Activated CD4-positive, alpha-beta T cell treated with anti-CD3 and anti-CD28 coated beads, Interleukin-2, Interleukin-4, amounts not matched to agents 100 ng/mL and 50 ng/mL, durations not matched to agents 16 hours and 8 hours (primary cell): ENCODE measurements around the gene CRYBA4.
A peak's percentile ranks its signal among the peaks of the same experiment; 100 is the strongest.

Source experiments
- DNase-seq: peaks from one replicate; pipeline ENCODE4 v3.0.0-alpha.2; 2020; ENCODE audit warnings: low spot score

Gene CRYBA4

DNA sequence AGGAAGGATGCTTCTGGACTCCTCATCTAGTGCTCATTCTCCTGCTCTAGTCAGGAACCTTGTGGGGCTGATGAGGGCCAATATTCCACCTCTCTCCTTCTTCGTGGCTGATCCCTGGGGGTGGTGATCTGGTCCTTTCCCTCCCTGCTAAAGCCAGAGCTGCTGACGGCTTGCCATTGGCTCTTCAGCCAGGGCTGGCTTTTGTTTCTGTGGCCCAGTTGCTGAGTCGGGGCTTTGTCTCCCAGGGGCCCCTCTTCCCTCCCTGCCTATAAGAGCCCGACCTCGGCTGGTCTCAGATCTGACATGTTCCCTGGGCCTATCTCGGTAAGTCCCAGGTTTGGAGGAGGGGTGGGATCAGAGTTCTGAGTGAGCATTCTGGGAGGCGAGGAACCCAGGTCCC lies at the start of gene CRYBA4:
TSS of gene CRYBA4 (plus strand) at position 301 of the 400 bp plus-strand sequence. CDS start 634 bp downstream, outside the sequence.
- no peak for DNase-seq

DNA sequence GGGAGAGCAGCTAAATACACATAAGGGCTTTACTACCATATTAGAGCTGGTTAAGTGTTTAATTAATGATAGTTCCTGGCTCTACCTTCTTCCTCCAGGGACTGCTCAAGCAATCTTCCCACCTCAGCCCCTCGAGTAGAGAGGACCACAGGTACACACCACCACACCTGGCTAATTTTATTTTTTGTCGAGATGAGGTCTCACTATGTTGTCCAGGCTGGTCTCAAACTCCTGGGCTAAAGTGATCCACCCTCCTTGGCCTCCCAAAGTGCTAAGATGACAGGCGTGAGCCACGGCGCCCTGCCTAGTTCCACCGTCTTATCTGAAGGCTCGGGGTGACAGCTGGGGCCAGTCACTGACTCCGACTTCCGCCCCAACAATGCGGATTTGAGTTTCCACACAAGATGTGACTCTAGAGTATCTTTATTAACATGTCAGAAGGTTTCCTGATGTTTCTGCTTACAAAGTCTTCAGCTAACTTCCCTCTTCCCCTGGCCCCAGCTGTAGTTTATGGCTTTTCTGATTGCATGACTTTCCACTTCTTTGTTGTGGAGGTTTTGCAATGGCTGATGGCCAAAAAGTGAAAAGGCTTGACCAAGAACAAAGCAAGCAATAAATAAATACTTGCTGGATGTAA lies 48.6 kb upstream of the CRYBA4 start:
- DNase-seq, result no peak

DNA sequence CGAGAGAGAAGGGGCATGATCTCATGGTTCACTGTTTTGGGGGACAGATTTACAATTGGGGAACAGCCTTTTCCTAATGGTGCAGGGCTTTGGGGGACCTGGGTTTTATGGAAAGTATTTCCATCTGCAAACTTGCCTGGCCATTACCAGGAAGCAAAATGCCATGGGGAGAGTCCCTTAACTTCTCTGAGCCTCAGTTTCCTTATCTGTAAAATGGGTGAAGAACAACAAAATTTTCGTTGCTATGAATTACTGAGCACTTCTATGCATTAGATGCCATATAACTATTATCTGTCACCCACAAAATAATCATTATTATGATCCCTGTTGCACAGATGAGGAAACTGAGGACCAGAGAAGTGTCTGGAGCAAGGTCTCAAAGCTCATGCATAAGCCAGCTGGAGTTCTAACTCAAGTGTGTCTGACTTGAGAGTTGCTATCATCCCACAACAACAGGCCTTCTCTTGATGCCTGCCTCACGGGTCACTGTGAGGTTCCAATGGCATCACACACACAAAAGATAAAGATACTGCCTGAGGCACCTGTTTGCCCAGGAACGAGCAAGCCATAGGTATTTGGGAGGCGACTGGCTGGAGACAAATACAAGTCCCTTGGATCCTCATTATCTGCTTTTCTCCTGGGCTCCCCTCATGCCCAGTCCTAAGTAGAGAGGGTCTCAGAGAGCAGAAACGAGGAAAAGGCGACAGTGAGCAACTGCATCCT lies 47.6 kb upstream of the CRYBA4 start:
- DNase-seq, result no peak

DNA sequence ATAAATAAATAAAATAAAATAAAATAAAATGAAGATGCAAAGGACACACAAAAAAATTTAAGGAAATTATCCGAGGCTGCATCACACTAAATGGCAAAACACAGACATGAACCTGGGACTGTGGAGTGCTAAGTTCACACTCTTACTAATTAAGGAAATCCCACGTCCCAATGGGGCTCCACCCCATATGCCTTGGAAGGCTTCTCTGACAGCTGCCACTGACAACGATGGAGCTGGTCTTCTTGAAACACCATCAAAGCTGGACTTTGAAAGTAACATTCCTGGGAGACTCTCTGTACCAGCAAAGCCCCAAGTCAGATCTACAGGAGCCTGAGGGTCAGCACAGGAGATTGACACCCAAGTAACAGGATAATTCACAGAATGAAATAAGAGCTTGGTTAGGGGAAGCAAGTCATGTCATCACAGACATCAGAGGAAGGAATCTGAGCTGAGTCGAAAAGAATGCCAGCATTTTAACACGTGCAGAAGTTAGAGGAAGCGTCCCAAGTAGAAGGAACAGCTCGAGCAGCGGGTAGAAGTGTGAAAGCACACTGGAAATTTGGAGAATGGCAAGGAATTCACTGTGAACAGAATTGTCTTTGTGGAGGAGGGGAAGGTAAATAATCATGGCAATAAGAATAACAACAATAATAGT lies 45.6 kb upstream of the CRYBA4 start:
- DNase-seq, result no peak

DNA sequence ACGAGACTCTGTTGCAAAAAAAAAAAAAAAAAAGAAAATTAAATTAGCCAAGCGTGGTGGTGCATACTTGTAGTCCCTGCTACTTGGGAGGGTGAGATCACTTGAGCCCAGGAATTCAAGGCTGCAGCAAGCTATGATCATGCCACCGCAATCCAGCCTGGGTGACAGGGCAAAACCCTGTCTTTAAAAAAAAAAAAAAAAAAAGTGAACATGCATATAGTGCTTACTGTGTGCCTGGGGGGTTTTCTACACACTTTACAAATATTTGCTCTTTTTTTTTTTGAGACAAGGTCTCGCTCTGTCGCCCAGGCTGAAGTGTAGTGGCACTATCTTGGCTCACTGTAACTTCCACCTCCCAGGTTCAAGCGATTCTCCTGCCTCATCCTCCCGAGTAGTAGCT lies 44.7 kb upstream of the CRYBA4 start:
- DNase-seq, result no peak

DNA sequence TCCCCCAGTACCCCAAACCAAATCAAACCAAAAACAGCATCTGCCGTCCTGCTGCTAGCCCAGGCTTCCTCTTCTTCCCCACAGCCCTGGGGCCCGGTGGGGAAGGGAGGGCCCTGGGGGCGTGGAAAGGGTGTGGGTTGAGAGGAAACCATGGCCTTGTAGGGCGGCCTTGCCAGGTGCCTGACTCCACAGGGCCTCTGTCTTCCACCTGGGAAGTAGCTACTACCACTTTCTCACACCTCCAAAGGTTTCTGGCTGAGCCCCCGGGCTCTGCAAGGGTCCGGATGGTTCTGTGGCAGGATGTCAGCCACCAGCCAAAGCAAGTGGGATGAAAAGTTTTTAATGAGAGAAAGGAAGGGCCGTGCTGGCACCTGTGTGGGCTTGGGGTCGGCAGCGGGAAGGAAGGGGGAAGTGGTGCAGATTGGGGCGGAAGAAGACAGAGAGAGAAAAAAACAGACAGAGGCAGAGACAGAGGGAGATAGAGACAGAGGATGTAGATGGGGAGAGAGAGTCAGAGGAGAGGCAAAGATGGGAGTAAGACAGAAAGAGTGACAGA lies 42.4 kb upstream of the CRYBA4 start:
- peak; percentile 39 for DNase-seq

DNA sequence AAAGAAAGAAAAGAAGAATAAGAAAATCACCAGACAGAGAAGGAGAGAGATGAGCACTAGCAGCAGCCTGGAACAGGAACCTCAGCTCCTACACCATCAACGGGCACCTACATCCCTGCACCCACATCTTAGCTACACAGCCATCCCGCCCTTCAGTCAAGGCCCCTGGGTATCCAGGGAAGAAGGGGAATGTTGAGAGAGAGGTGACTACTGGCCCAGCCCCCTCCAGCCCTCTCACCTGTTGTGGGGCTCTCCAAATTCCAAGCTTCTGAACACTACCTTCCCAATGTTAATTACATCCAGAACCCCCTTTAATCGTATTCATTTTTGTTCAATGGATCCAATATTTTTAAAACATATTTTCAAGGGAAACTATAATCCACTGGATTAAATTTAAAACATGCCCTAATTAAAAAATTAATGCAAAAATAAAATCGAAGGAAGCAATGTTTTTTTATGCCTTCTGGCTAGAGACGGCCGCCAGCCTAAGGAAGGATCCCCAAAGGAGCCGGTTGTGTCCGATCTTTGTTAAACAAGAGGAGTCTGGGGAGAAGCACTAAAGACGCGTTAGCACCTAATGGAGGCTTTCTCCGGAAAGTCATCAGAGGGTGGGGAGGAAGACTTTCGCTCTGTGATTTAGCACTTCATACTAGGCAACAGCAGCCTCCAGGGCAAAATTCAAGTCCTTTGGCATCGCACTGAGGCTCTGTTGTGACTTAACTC lies 41.4 kb upstream of the CRYBA4 start:
- no peak for DNase-seq

DNA sequence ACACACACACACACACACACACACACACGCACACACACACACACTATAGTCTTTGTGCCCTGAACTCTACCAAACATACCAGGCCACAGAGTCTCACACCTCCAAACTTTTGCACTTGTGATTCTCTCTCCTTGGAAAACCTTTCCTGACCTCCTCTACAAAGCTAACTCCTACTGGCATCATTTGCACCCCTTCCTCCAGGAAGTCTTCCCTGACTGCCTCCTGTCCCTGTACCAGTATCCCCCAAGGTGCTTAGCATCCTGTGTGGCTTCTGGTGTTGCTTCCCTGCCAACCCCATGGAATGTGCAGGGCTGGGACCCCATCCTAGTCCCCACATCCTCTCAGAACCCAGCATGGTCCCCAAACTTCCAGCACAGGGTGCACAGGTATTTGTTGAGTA lies 40.7 kb upstream of the CRYBA4 start:
- DNase-seq, result no peak

DNA sequence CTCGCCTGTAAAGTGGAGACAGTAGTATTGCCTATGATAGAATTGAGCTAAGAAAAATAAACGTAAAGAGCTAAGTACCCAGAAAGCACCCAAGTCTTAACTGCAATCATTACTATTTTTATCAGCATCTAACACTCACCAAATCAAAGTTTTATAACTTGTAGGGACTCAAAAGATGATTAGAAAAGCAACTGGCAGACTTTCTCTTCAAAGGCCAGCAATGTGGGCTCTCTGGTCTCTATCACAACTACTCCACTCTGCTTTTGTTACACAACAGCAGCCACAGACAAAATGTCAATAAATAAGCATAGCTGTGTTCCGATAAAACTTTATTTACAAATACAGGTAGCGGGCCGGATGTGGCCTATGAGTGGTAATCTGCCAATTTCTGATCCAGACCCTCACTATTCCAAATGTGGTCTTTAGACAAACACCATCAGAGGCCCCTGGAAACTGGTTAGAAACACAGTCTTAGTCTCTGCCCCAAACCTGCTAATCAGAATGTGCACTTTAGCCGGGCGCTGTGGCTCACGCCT lies 40.1 kb upstream of the CRYBA4 start:
- no peak for DNase-seq

DNA sequence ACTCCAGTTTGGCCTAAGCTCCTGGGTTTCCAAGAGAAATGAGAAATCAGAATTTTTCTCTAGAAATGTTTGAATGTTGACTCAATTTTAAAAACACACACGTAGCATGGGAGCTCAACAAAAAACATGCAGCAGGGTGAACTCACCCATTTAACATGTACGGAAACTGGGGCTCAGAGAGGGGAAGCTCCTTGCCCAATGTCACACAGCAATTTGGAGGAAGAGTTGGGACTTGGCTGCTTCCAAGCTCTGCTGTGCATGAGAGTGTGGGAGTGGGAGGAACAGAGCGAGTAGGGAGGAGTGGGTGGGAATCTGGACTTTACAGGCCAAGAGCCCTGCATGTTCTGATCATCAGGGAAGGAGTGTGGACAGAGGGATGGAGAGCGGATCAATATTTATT lies 37.8 kb upstream of the CRYBA4 start:
- DNase-seq, result no peak

DNA sequence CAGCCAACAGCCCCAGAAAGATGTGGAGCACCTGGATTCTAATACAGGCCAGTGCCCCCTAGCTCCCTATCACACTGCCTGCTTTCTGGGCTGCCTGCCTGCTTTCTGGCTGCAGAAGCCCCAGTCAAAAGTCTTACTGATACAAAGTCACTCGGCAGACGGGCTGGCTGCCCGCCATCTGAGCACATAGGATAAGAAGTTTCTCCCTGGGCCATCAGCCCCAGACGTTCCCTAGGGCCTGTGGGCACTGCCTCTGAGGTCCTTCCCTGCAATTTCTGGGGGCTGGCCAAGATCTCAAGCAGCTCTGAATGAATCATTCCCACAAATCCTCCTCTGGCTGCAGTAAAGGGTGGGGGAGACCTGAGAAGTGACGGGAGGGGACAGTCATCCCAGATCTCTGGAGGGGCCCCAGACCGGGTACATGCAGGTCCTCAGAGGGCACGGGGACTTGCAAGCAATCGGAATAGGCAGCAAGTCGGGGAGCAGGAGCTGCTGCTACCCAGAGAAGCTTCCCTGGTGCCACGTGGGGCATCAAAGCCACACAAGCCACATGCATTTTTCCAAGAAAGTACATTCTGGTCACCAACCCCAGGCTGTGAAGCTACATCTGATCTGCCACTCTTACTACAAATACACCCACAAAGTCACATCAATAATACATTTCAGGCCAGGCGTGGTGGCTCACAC lies 36.5 kb upstream of the CRYBA4 start:
- DNase-seq, result no peak

DNA sequence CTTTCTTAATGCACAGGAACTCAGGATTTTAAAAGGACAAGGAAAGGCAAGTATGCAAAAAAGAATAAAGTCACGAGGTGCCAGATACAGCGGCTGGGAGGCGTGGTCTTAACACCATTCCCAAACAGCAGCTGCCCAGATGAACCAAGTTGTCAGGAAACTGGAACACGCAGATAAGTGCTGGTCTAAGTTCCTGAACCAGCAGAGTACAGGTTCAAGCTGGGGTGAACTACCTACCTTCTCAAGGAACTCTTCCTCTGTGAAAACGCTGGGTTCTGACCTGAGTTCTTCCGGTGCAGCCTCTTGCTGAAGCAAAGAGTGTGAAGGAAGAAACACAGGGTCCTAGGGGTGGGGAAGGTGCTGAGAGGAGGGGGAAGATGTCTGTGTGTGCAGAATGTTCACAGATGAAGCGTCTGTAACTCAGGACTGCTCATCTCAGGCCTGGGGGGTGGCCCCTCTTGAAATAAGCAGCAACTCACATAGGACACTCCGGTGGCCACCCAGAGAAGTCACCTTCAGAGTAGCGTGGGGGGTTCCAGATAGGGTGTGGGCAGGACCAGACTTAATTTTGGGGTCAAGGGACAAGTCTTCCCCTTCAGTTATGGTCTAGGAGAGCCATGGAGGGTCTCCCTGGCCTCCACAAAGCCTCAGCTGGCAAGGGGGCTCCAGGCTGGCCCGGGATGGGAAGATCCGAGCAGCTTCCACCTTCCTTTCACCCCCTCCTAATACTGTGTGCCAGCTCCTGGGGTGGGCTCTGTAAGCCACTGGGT lies 35.0 kb upstream of the CRYBA4 start:
- DNase-seq, result no peak

DNA sequence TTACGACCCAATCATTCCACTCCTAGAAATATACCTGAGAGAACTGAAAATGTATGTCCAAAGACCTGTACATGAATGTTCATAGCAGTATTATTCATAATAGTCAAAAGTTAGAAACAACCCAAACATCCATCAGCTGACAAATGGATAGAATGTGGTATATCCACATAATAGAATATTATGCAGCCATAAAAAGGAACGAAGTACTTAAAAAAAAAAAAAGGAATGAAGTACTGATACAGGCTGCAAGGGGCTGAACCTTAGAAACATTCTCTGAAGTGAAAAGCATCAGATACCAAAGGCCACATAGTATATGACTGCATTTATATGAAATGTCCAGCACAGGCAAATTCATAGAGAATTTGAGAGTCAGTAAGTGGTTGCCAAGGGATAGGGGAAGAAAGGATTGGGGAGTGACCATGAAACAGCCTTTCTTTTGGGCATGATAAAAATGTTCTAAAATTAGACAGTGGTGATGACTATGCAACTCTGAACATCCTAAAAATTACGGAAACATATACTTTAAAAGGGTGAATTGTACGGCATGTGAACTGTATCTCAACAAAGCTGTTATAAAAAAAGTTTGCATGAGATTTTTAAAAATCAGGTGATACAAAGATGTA lies 33.7 kb upstream of the CRYBA4 start:
- DNase-seq, result no peak

DNA sequence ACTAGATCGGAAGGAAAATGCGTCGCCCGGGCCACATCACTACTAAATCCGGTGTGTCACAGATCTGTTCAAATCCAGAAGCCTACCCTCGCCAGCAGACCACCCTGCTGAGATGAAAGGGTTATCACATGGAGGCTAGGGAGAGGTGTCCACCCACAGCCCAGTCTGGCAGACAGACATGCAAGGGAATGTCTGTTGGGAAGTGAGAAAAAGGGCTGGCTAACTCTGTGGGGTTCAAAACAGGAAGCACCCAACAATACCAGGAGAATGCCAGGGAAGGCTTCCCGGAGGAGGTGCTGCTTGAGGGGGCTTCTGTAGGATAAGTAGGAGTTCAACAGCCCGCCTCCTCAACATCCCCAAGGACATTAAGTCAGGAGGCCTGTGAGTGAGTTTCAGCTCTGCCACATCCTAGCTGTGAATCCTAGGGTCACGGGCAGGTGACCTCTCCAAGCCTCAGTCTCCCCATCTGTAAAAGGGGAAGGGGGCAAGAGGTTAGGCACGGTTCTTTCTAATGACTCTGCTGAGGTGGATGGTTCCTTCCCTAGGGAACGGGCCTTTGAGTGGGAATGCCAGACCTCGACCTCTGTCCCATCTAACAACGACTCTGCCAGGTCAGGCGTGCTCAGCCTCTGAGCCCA lies 32.9 kb upstream of the CRYBA4 start:
- no peak for DNase-seq

DNA sequence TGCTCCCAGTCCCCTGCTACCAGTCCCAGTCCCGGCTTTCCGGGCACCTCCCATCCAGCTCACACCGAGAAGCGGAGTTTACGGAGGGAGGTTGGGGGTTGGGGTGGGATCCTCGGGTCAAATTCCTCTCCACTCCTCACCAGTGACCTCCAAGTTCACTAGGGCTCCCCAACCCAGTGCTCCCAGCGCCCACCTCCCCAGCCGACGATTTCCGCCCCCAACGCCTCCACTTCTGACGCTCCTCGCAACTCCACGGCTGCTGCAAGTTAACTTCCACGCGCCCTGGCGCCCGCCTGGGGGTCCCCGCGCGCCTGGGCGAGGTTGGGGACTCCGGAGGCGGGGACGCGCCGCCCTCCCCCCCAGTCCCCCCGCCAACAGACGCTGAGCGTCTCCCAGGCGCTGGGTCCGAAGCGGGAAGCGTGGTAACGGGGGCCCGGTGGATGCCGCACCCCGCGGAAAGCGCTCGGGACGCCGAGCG lies 32.4 kb upstream of the CRYBA4 start:
- DNase-seq, result no peak

DNA sequence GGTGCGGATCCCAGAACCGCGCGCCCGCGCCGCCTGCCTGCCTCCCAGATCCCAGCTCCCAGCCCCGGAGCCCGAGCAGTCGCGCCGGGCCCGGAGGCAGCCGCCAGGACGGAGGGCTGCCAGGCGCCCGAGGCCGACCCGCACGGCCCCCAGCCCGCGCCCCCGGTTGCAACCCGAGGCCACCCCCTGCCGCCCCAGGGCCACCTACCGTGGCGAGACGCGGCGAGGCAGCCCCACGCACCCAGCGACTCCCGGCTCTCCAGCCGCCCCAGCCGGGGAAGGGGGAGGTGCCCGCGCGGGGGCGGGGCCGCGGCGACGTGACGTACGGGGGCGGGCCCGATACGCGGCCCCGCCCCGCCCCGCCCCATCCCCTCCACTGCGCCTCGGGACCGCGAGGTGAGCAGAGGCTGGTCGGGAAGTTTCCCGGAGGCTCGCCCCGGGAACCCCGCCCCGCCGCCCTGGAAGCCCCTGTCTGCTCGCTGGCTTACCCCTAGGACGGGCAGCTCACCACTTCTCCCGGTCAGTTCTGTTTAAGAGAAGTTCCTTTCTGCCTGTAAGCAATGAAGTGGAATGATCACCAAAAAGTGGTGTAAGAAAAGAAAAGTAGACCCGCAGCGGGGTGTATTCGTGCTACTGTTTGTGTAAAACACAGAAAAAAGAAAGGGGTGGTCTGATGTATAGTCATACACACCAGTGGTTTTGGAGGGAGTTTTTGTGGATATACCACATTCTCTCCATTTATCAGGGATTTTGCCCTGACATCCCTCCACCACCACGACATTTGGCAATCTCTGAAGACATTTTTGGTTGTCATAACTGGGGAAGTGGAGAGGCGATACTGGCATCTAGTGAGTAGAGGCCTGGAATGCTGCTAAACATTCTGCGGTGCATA lies 31.7 kb upstream of the CRYBA4 start, which contains the start of gene TPST2:
TSS of gene TPST2 (minus strand) at position 288 of the 892 bp plus-strand sequence. CDS start 48,502 bp downstream, outside the sequence.
- peak; percentile 72 for DNase-seq

DNA sequence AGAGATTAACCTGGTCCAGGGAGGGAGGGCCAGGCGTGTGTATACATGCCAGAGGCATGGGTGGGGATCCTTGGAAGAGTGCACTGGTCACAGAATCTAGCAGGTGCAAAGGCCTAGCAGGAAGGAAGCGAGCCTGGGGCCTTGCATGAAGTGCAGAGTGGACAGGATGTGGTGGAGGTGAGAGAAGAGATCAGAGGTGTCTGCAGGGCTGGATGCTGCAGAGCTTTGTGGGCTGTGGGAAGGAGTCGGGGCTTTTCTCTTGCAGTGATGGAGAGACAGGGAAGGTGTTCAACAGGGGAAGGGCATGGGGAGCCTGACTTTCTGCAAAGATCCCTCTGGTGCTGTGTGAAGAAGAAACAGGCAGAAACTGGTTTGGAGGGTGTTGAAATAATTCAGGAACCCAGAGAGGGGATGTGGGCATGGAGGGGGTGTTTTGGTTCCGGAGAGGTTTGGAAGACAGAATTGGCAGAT lies 29.3 kb upstream of the CRYBA4 start:
- peak; percentile 65 for DNase-seq

DNA sequence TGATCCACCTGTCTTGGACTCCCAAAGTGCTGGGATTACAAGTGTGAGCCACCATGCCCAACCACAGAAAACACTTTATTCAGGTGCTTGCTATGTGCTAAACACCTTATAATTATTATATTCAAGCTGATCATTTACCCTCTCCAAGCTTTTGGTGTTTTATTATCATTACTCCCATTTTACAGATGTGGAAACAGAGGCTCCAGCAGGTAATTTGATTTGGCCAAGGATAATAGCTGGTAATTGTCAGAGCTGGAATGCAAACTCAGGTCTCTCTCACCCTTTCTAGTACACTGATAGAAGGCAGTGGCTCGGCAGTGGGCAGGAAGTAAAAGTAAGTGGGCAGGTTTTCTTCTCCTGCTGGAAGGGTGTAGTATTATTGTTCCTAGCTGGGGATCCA lies 28.0 kb upstream of the CRYBA4 start:
- DNase-seq, result no peak
